Measurements from ENCODE around the gene CD70.

GRCh38 chr19:6539514-6539913, 51.4 kb downstream of the CD70 start:
- TF ChIP-seq CTCF (IDR thresholded peaks at IDR 0.05; ENCODE audit: low read depth, low read length, missing input control) (no peak), GABPA (IDR thresholded peaks at IDR 0.05 in 1 of 2, conservative IDR thresholded peaks at IDR 0.05 in 1 of 2) (no peak), RAD21 (IDR thresholded peaks at IDR 0.05) (no peak), YY1 (IDR thresholded peaks at IDR 0.05) (no peak), SP1 (IDR thresholded peaks at IDR 0.05) (no peak), JUND (IDR thresholded peaks at IDR 0.05) (no peak), FOXA1 (IDR thresholded peaks at IDR 0.05) (no peak), MAX (IDR thresholded peaks at IDR 0.05) (no peak), RXRA (IDR thresholded peaks at IDR 0.05) (no peak), ZBTB33 (IDR thresholded peaks at IDR 0.05) (no peak)
- TF ChIP-seq, protein P1, sequence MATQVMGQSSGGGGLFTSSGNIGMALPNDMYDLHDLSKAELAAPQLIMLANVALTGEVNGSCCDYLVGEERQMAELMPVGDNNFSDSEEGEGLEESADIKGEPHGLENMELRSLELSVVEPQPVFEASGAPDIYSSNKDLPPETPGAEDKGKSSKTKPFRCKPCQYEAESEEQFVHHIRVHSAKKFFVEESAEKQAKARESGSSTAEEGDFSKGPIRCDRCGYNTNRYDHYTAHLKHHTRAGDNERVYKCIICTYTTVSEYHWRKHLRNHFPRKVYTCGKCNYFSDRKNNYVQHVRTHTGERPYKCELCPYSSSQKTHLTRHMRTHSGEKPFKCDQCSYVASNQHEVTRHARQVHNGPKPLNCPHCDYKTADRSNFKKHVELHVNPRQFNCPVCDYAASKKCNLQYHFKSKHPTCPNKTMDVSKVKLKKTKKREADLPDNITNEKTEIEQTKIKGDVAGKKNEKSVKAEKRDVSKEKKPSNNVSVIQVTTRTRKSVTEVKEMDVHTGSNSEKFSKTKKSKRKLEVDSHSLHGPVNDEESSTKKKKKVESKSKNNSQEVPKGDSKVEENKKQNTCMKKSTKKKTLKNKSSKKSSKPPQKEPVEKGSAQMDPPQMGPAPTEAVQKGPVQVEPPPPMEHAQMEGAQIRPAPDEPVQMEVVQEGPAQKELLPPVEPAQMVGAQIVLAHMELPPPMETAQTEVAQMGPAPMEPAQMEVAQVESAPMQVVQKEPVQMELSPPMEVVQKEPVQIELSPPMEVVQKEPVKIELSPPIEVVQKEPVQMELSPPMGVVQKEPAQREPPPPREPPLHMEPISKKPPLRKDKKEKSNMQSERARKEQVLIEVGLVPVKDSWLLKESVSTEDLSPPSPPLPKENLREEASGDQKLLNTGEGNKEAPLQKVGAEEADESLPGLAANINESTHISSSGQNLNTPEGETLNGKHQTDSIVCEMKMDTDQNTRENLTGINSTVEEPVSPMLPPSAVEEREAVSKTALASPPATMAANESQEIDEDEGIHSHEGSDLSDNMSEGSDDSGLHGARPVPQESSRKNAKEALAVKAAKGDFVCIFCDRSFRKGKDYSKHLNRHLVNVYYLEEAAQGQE (IDR thresholded peaks at IDR 0.05), result no peak

All from liver (tissue), 3 donors.